CD14-positive monocyte (primary cell): ENCODE measurements around the gene ULBP3. TPM values are rescaled to one million over a fixed set of nuclear protein-coding genes. Genes with fewer than 3 reads are reported as not detected.

ENCODE experiments used
- DNase-seq, 3 donors: peaks; one replicate each; pipeline ENCODE4 v3.0.0-alpha.2; 2011 to 2022
- H2AFZ ChIP-seq: 2 replicates; pipeline ENCODE4 v1.6.0; 2012; ENCODE audit warnings: mild to moderate bottlenecking, low read depth, low read length, inconsistent platforms; ENCODE audit not compliant: insufficient read depth, poor library complexity, severe bottlenecking
- H3K27ac ChIP-seq, 2 donors: 1 replicate in 1 of 2; 2 replicates in 1 of 2; pipeline ENCODE4 v1.5.1; 2012 to 2013; ENCODE audit warnings: low read length in 2 of 2, control low read depth in 1 of 2, inconsistent platforms in 1 of 2, low read depth in 1 of 2, mild to moderate bottlenecking in 1 of 2
- H3K27me3 ChIP-seq, 2 donors: one replicate each; pipeline versions ENCODE4 v1.6.0 to v1.6.1; 2011 to 2013; ENCODE audit warnings: low read length in 2 of 2; ENCODE audit not compliant: control insufficient read depth in 2 of 2, insufficient read depth in 2 of 2
- H3K36me3 ChIP-seq, 2 donors: replicated peaks in 1 of 2; 1 replicate in 1 of 2; 2 replicates in 1 of 2; pipeline versions ENCODE4 v1.5.1 to v1.6.1; 2012 to 2013; ENCODE audit warnings: low read length in 2 of 2, control low read depth in 1 of 2, inconsistent platforms in 1 of 2, mild to moderate bottlenecking in 1 of 2; ENCODE audit not compliant: insufficient read depth in 2 of 2, control insufficient read depth in 1 of 2
- H3K4me1 ChIP-seq, 2 donors: 1 replicate in 1 of 2; 2 replicates in 1 of 2; pipeline versions ENCODE4 v1.5.1 to v1.6.1; 2012 to 2013; ENCODE audit warnings: low read length in 2 of 2, control low read depth in 1 of 2, inconsistent platforms in 1 of 2, mild to moderate bottlenecking in 1 of 2, moderate library complexity in 1 of 2; ENCODE audit not compliant: insufficient read depth in 2 of 2, control insufficient read depth in 1 of 2
- H3K4me2 ChIP-seq: replicated peaks from 2 replicates; pipeline ENCODE3; 2012; ENCODE audit warnings: low read length, moderate library complexity, mild to moderate bottlenecking; ENCODE audit not compliant: poor library complexity, severe bottlenecking; ENCODE audit errors: extremely low read depth
- H3K4me3 ChIP-seq, 3 experiments: fragments of 200-600 bp in 1 of 3; sonication (generic) in 1 of 3; replicated peaks in 1 of 3; 1 replicate in 2 of 3; 2 replicates in 1 of 3; pipeline ENCODE4 v1.5.1; 2011 to 2013; ENCODE audit warnings: low read length in 3 of 3, mild to moderate bottlenecking in 3 of 3, control low read depth in 2 of 3, low read depth in 2 of 3, inconsistent platforms in 1 of 3, moderate library complexity in 1 of 3
- H3K79me2 ChIP-seq: 2 replicates; pipeline ENCODE4 v1.6.0; 2012; ENCODE audit warnings: mild to moderate bottlenecking, control low read depth, inconsistent platforms, low read length, moderate library complexity; ENCODE audit not compliant: insufficient read depth
- H3K9ac ChIP-seq: 2 replicates; pipeline ENCODE4 v1.6.0; 2017; ENCODE audit warnings: low read length, mild to moderate bottlenecking; ENCODE audit not compliant: insufficient read depth, poor library complexity, severe bottlenecking
- H3K9me3 ChIP-seq, 2 donors: replicated peaks in 1 of 2; 1 replicate in 1 of 2; 2 replicates in 1 of 2; pipeline versions ENCODE4 v1.5.1 to v1.6.1; 2012 to 2013; ENCODE audit warnings: low read length in 2 of 2, control low read depth in 1 of 2; ENCODE audit not compliant: control insufficient read depth in 1 of 2, insufficient read depth in 1 of 2
- H4K20me1 ChIP-seq: 2 replicates; pipeline ENCODE4 v1.6.0; 2012; ENCODE audit warnings: mild to moderate bottlenecking, low read length, control low read depth, moderate library complexity; ENCODE audit not compliant: insufficient read depth
- H3K27ac Mint-ChIP-seq, 7 donors: one replicate each; pipeline ENCODE4 v1.8.0; 2020; ENCODE audit warnings: mild to moderate bottlenecking in 7 of 7, mixed read lengths in 7 of 7, moderate library complexity in 6 of 7, inconsistent platforms in 2 of 7
- H3K27me3 Mint-ChIP-seq, 3 donors: one replicate each; pipeline ENCODE4 v1.8.0; 2021 to 2022; ENCODE audit warnings: low read depth in 3 of 3, mild to moderate bottlenecking in 3 of 3, mixed read lengths in 3 of 3, moderate library complexity in 3 of 3, inconsistent platforms in 1 of 3
- H3K36me3 Mint-ChIP-seq, 2 donors: one replicate each; pipeline ENCODE4 v1.8.0; 2020; ENCODE audit warnings: mixed read lengths in 2 of 2, inconsistent platforms in 1 of 2, mild to moderate bottlenecking in 1 of 2
- H3K4me1 Mint-ChIP-seq: one replicate; pipeline ENCODE4 v1.8.0; 2020; ENCODE audit warnings: mild to moderate bottlenecking, mixed read lengths
- H3K4me3 Mint-ChIP-seq, 2 donors: one replicate each; pipeline ENCODE4 v1.8.0; 2020; ENCODE audit warnings: mild to moderate bottlenecking in 2 of 2, mixed read lengths in 2 of 2, moderate library complexity in 1 of 2
- H3K9me3 Mint-ChIP-seq, 7 donors: one replicate each; pipeline ENCODE4 v1.8.0; 2020 to 2022; ENCODE audit warnings: mixed read lengths in 7 of 7, mild to moderate bottlenecking in 6 of 7, moderate library complexity in 6 of 7, inconsistent platforms in 2 of 7
- CTCF ChIP-seq: fragments of 200-600 bp; IDR thresholded peaks from one replicate; pipeline ENCODE4 v1.8.0; 2022; ENCODE audit warnings: antibody characterized with exemption, mild to moderate bottlenecking
- WGBS: methylation state at CpG from one replicate; pipeline ENCODE4 v1.1.5; 2013; ENCODE audit warnings: missing lambda C conversion rate; ENCODE audit not compliant: insufficient coverage; 5-methylcytosine and 5-hydroxymethylcytosine counted together
- intact Hi-C, 2 donors: fragments of 100-400 bp; cut with micrococcal nuclease; formaldehyde crosslinking; loops; one replicate each; pipeline versions ENCODE4 v1.15.0 to v1.15.1; 2023
- polyA plus RNA-seq, 3 donors: library from polyadenylated mRNA; depleted of rRNA in 1 of 3; unstranded in 2 of 3; stranded (reverse) in 1 of 3; fragments of 300-500 nt in 2 of 3; fragments of >200 nt in 1 of 3; fragmentation: Illumina TruSeq in 2 of 3; gene quantifications; 1 replicate in 2 of 3; 2 replicates in 1 of 3; pipeline ENCODE4 v1.2.3, GENCODE V29; 2012 to 2021

The ULBP3 gene
- polyA plus RNA-seq, 3 donors: 0.08 TPM; not detected in 2

GRCh38 chr6:150058986-150059385, 9.9 kb downstream of the ULBP3 start:
- 95% methylated on average over 6 of the region's 6 CpGs for WGBS
- no peak overlapping the region for H3K4me2 ChIP-seq
- no peaks in the 10 kb centered on the region for H3K9me3 ChIP-seq
- H3K4me3 Mint-ChIP-seq: no peak overlapping the region
- no peaks in the 10 kb centered on the region for H3K36me3 Mint-ChIP-seq
- H3K27ac Mint-ChIP-seq: no peak overlapping the region
- DNase-seq: no peak
- H3K27me3 Mint-ChIP-seq: peaks cover 22 to 36% (median 31%) of the 10 kb centered on the region in 3 donors
- H4K20me1 ChIP-seq: no peaks in the 10 kb centered on the region
- H3K4me1 Mint-ChIP-seq: peaks cover 4% of the 10 kb centered on the region
- H3K27me3 ChIP-seq: no peaks in the 10 kb centered on the region
- H3K27ac ChIP-seq: no peak overlapping the region
- no peak overlapping the region for H2AFZ ChIP-seq
- H3K4me3 ChIP-seq: no peak overlapping the region
- H3K79me2 ChIP-seq: no peaks in the 10 kb centered on the region
- H3K9me3 Mint-ChIP-seq: peaks cover 0 to 4% (median 0%) of the 10 kb centered on the region in 7 donors
- no peak overlapping the region for H3K9ac ChIP-seq
- no peak for TF ChIP-seq CTCF
- intact Hi-C loops: no loop called here
- H3K4me1 ChIP-seq: no peaks in the 10 kb centered on the region
- no peaks in the 10 kb centered on the region for H3K36me3 ChIP-seq

GRCh38 chr6:150058231-150058792, 10.6 kb downstream of the ULBP3 start:
- TF ChIP-seq CTCF: no peak

More at GRCh38 chr6:150058231-150058792, 10.6 kb downstream of the ULBP3 start:
- intact Hi-C loops: no loop called here
- peaks cover 0 to 4% (median 2%) of the 10 kb centered on the region in 7 donors for H3K9me3 Mint-ChIP-seq
- peaks cover 4% of the 10 kb centered on the region for H3K4me1 Mint-ChIP-seq
- Histone ChIP-seq H3K79me2 (no peaks in the 10 kb centered on the region), H4K20me1 (no peaks in the 10 kb centered on the region), H2AFZ (no peak overlapping the region), H3K27me3 (no peaks in the 10 kb centered on the region), H3K36me3 (no peaks in the 10 kb centered on the region), H3K4me1 (no peaks in the 10 kb centered on the region), H3K4me3 (no peak overlapping the region), H3K9ac (no peak overlapping the region), H3K4me2 (no peak overlapping the region), H3K9me3 (no peaks in the 10 kb centered on the region), H3K27ac (no peak overlapping the region)
- no peaks in the 10 kb centered on the region for H3K36me3 Mint-ChIP-seq
- no peak overlapping the region for H3K4me3 Mint-ChIP-seq
- 87% methylated on average over 7 of the region's 14 CpGs for WGBS
- peaks cover 24 to 39% (median 34%) of the 10 kb centered on the region in 3 donors for H3K27me3 Mint-ChIP-seq
- no peak for DNase-seq
- H3K27ac Mint-ChIP-seq: no peak overlapping the region
